ENCODE data around the gene PDILT. TPM values are rescaled to one million over a fixed set of nuclear protein-coding genes. Genes with fewer than 3 reads are reported as not detected.
"Not testable (repeated sequence)": the region's sequence is repeated elsewhere in the genome, so short reads cannot be mapped to it uniquely, and the experiment has no call there.

PDILT gene
- total RNA-seq, 1 donor: not detected

DNA sequence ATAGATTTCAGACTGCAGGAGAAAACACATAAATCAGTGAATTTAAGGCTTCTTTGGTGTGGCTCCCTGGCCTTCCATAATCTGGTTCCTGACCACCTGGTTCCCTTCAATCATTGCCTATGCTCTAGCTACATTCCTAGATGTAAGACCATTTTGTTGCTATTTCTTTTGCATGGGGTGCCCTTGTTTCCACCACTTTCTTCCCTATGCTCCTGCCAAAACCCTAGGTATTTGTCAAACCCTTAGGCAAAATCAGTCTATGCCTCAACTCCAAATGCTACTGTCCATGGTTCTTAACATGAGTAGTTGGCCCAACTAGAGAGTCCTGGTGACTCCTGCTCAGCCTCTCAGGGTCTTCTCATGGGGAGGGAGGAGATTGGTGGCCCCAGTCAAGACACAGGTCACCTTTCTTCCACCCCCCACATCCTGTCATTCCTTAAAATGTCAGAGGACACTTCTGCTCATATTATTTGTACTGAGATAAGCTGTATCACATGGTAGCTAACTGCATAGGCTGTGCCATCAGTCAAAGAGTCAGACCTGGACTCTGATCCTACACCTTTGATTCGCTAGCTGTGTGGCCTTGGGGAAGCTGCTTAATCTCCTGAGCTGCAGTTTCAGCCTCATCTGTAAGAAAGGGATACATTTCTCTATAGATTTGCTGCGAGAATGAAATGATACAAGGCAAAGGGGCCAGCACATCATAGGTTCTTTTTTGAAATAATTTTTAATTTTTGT, 19.8 kb upstream of the PDILT start:
- DNase-seq (ENCODE audit: insufficient read length, low spot score, missing footprints): no peak
- Histone ChIP-seq H3K27me3 (ENCODE audit: insufficient read depth, low read length) (no peaks in the 10 kb centered on the region), H3K4me2 (ENCODE audit: insufficient read depth, low read length) (no peak overlapping the region), H3K4me3 (ENCODE audit: insufficient read depth, low read length) (no peak overlapping the region), H2AFZ (ENCODE audit: low read length) (no peak overlapping the region), H3K36me3 (ENCODE audit: insufficient read depth, low read length) (no peaks in the 10 kb centered on the region), H3K4me1 (ENCODE audit: insufficient read depth, low read length) (no peaks in the 10 kb centered on the region), H3K27ac (ENCODE audit: low read depth, low read length) (no peak overlapping the region), H3K9me3 (ENCODE audit: low read depth, low read length) (no peaks in the 10 kb centered on the region), H3K79me2 (ENCODE audit: insufficient read depth, low read length) (no peaks in the 10 kb centered on the region), H4K20me1 (ENCODE audit: insufficient read depth, low read length) (no peaks in the 10 kb centered on the region)
- TF ChIP-seq, protein P1, sequence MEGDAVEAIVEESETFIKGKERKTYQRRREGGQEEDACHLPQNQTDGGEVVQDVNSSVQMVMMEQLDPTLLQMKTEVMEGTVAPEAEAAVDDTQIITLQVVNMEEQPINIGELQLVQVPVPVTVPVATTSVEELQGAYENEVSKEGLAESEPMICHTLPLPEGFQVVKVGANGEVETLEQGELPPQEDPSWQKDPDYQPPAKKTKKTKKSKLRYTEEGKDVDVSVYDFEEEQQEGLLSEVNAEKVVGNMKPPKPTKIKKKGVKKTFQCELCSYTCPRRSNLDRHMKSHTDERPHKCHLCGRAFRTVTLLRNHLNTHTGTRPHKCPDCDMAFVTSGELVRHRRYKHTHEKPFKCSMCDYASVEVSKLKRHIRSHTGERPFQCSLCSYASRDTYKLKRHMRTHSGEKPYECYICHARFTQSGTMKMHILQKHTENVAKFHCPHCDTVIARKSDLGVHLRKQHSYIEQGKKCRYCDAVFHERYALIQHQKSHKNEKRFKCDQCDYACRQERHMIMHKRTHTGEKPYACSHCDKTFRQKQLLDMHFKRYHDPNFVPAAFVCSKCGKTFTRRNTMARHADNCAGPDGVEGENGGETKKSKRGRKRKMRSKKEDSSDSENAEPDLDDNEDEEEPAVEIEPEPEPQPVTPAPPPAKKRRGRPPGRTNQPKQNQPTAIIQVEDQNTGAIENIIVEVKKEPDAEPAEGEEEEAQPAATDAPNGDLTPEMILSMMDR (IDR thresholded peaks at IDR 0.05; ENCODE audit: extremely low read depth, low read depth, low read length): no peak

DNA sequence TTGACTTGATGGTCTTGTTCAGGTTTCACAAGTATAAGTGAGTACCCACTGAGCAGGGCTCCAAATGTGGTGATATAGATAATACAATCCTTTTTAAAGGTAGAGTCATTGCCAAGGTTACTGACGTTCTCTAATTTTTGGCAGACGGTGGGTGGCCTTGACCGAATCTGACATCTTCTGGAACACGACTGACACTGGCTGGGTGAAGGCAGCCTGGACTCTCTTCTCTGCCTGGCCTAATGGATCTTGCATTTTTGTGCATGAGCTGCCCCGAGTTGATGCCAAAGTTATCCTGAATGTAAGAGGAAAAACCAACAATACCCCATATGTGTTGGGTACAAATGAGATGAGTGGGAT, 19.2 kb upstream of the PDILT start:
- not testable (repeated sequence) for H3K4me1 ChIP-seq (ENCODE audit: insufficient read depth, low read length); H3K36me3 ChIP-seq (ENCODE audit: insufficient read depth, low read length); H3K79me2 ChIP-seq (ENCODE audit: insufficient read depth, low read length); H3K27me3 ChIP-seq (ENCODE audit: insufficient read depth, low read length); H3K27ac ChIP-seq (ENCODE audit: low read depth, low read length); H4K20me1 ChIP-seq (ENCODE audit: insufficient read depth, low read length); H3K4me2 ChIP-seq (ENCODE audit: insufficient read depth, low read length); H3K4me3 ChIP-seq (ENCODE audit: insufficient read depth, low read length); H2AFZ ChIP-seq (ENCODE audit: low read length); DNase-seq (ENCODE audit: insufficient read length, low spot score, missing footprints); H3K9me3 ChIP-seq (ENCODE audit: low read depth, low read length)

DNA sequence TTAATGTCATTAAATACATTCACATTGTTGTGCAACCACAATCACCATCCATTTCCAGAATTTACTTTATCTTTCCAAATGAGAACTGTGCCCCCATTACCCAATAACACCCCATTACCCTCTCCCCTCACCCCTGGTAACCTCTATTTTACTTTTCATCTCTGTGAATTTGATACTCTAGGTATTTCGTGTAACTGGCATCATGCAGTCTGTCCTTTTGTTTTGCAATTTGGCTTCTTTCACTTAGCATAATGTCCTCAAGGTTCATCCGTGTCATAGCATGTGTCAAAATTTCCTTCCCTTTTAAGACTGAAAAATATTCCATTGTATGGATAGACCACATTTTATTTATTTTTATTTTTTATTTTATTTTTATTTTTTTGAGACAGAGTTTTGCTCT, 17.2 kb upstream of the PDILT start:
- not testable (repeated sequence) for H2AFZ ChIP-seq (ENCODE audit: low read length); H3K4me3 ChIP-seq (ENCODE audit: insufficient read depth, low read length); H3K79me2 ChIP-seq (ENCODE audit: insufficient read depth, low read length); H3K27me3 ChIP-seq (ENCODE audit: insufficient read depth, low read length); H3K4me1 ChIP-seq (ENCODE audit: insufficient read depth, low read length); H3K36me3 ChIP-seq (ENCODE audit: insufficient read depth, low read length); H3K9me3 ChIP-seq (ENCODE audit: low read depth, low read length); H3K27ac ChIP-seq (ENCODE audit: low read depth, low read length); H4K20me1 ChIP-seq (ENCODE audit: insufficient read depth, low read length); DNase-seq (ENCODE audit: insufficient read length, low spot score, missing footprints); H3K4me2 ChIP-seq (ENCODE audit: insufficient read depth, low read length)

DNA sequence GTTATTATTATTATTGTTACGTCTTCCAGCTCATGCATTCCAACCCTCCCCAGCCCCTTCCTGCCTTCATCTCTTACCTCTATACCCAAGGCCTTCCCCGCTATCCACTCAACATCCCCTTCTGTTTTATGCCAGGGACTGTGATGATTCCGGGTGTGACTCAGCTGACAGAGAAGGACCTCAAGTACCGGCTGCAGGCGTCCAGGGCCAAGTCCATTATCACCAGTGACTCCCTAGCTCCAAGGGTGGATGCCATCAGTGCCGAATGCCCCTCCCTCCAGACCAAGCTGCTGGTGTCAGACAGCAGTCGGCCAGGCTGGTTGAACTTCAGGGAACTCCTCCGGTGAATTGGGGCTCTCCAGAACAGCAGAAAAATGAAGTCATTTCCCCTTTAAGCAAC, 14.6 kb upstream of the PDILT start:
- H4K20me1 ChIP-seq (ENCODE audit: insufficient read depth, low read length); H3K27ac ChIP-seq (ENCODE audit: low read depth, low read length); H3K4me1 ChIP-seq (ENCODE audit: insufficient read depth, low read length); DNase-seq (ENCODE audit: insufficient read length, low spot score, missing footprints); H3K36me3 ChIP-seq (ENCODE audit: insufficient read depth, low read length); H3K4me3 ChIP-seq (ENCODE audit: insufficient read depth, low read length); H2AFZ ChIP-seq (ENCODE audit: low read length); H3K4me2 ChIP-seq (ENCODE audit: insufficient read depth, low read length); H3K27me3 ChIP-seq (ENCODE audit: insufficient read depth, low read length); H3K79me2 ChIP-seq (ENCODE audit: insufficient read depth, low read length); H3K9me3 ChIP-seq (ENCODE audit: low read depth, low read length): not testable (repeated sequence)

DNA sequence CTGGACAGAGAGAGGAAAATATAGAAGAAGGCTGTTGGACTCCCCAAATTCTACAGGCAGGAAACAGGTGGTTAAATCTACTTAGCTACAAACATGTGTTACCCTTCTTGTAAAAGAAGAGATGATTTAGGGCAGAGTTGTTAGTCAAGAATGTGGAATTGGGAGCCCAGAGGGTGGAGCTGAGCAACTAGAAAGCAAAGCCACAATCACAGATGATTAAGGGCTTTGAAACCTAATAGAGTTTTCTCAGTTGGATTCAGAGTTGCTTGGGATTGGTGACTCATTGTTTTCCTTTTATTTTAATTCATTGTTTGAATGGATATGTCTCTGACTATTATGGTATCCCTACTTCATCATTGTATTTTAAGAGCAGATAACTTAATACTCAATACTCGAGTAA, 11.0 kb upstream of the PDILT start:
- no peaks in the 10 kb centered on the region for H3K79me2 ChIP-seq (ENCODE audit: insufficient read depth, low read length)
- H3K4me2 ChIP-seq (ENCODE audit: insufficient read depth, low read length): no peak overlapping the region
- TF ChIP-seq, protein P1 (IDR thresholded peaks at IDR 0.05; ENCODE audit: extremely low read depth, low read depth, low read length): no peak
- DNase-seq (ENCODE audit: insufficient read length, low spot score, missing footprints): no peak
- H3K27ac ChIP-seq (ENCODE audit: low read depth, low read length): no peak overlapping the region
- no peaks in the 10 kb centered on the region for H3K36me3 ChIP-seq (ENCODE audit: insufficient read depth, low read length)
- no peaks in the 10 kb centered on the region for H4K20me1 ChIP-seq (ENCODE audit: insufficient read depth, low read length)
- H3K4me1 ChIP-seq (ENCODE audit: insufficient read depth, low read length): no peaks in the 10 kb centered on the region
- no peaks in the 10 kb centered on the region for H3K27me3 ChIP-seq (ENCODE audit: insufficient read depth, low read length)
- no peak overlapping the region for H2AFZ ChIP-seq (ENCODE audit: low read length)
- H3K4me3 ChIP-seq (ENCODE audit: insufficient read depth, low read length): no peak overlapping the region
- H3K9me3 ChIP-seq (ENCODE audit: low read depth, low read length): no peaks in the 10 kb centered on the region
